ENCODE results near the gene POU6F2. TPM values are rescaled to one million over a fixed set of nuclear protein-coding genes. Genes with fewer than 3 reads are reported as not detected.

The POU6F2 gene
- total RNA-seq, 1 experiment from 2014 or later = 0.27 TPM

DNA sequence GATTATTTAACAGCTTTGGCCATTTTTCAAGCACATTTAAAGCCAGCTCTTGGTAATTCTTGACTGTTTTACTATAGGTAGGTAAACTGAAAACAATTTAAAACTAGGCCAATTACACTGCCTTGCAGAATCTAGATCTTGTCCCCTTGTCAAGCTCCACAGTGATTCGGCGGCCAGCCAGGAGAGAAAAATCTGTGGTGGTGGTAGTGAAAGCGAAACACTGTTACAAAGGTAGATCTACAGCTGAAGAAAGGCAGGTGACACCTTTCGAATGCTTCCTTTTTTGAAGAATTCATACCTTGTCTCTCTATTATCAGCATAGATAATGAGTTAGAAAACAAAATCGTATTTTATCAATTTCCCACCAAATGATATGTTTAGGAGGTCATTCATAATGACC lies 218.3 kb downstream of the POU6F2 start:
- Histone ChIP-seq H3K9ac (ENCODE audit: low read length) (no peak overlapping the region), H3K4me1 (ENCODE audit: control insufficient read depth in 1 of 2, insufficient read depth in 2 of 2, low read length in 2 of 2) (no peaks in the 10 kb centered on the region), H3K9me3 (ENCODE audit: control insufficient read depth in 1 of 2, insufficient read depth in 1 of 2, low read depth in 1 of 2, low read length in 2 of 2) (no peaks in the 10 kb centered on the region), H2AFZ (ENCODE audit: low read depth, low read length, poor library complexity, severe bottlenecking) (no peak overlapping the region), H3K36me3 (ENCODE audit: control insufficient read depth in 1 of 2, insufficient read depth in 2 of 2, low read length in 2 of 2) (no peaks in the 10 kb centered on the region), H3K79me2 (ENCODE audit: insufficient read depth, low read length) (no peaks in the 10 kb centered on the region), H3K27ac (ENCODE audit: low read depth, low read length) (no peak overlapping the region), H3K27me3 (ENCODE audit: insufficient read depth, low read length) (peaks cover 20% of the 10 kb centered on the region; the same call in 1 of the 2 replicates), H3K4me3 (replicated peaks in 1 of 2; ENCODE audit: low read depth in 1 of 2, low read length in 2 of 2) (no peak overlapping the region), H3K4me2 (ENCODE audit: low read length) (no peak overlapping the region), H3K9me2 (ENCODE audit: insufficient read depth) (no peaks in the 10 kb centered on the region), H4K20me1 (ENCODE audit: insufficient read depth) (no peaks in the 10 kb centered on the region)
- intact Hi-C loops (cut with micrococcal nuclease) = no loop called here
- CTCF ChIA-PET = no interaction called here
- POLR2A ChIA-PET = no interaction called here
- no peak for DNase-seq (ENCODE audit: low read depth, low spot score)
- TF ChIP-seq JUND (IDR thresholded peaks at IDR 0.05) (no peak), POLR2AphosphoS5 (IDR thresholded peaks at IDR 0.05; ENCODE audit: low read depth, low read length) (no peak), YY1 (IDR thresholded peaks at IDR 0.05; ENCODE audit: extremely low read depth, insufficient replicate concordance, low read depth, low read length) (no peak), EGR1 (IDR thresholded peaks at IDR 0.05; ENCODE audit: low read depth) (no peak), POLR2A (IDR thresholded peaks at IDR 0.05; ENCODE audit: borderline replicate concordance, extremely low read depth, insufficient read depth, insufficient read length) (no peak), ELF1 (IDR thresholded peaks at IDR 0.05; ENCODE audit: borderline replicate concordance, low read depth) (no peak), RAD21 (IDR thresholded peaks at IDR 0.05; ENCODE audit: low read depth) (no peak), TCF7L2 (IDR thresholded peaks at IDR 0.05; ENCODE audit: borderline replicate concordance, extremely low read depth, insufficient read depth, insufficient read length) (no peak)
- TF ChIP-seq, protein P1, sequence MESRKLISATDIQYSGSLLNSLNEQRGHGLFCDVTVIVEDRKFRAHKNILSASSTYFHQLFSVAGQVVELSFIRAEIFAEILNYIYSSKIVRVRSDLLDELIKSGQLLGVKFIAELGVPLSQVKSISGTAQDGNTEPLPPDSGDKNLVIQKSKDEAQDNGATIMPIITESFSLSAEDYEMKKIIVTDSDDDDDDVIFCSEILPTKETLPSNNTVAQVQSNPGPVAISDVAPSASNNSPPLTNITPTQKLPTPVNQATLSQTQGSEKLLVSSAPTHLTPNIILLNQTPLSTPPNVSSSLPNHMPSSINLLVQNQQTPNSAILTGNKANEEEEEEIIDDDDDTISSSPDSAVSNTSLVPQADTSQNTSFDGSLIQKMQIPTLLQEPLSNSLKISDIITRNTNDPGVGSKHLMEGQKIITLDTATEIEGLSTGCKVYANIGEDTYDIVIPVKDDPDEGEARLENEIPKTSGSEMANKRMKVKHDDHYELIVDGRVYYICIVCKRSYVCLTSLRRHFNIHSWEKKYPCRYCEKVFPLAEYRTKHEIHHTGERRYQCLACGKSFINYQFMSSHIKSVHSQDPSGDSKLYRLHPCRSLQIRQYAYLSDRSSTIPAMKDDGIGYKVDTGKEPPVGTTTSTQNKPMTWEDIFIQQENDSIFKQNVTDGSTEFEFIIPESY (IDR thresholded peaks at IDR 0.05; ENCODE audit: extremely low read depth, insufficient replicate concordance, low read length) = no peak
- TF ChIP-seq, protein P2, sequence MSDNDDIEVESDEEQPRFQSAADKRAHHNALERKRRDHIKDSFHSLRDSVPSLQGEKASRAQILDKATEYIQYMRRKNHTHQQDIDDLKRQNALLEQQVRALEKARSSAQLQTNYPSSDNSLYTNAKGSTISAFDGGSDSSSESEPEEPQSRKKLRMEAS (IDR thresholded peaks at IDR 0.05) = no peak
- no TSS peak for BruUV-seq (replicated peaks)
- ATAC-seq = no peak
- RAD21 ChIA-PET (ENCODE audit: low non-redundant PET in 1 of 2, low total read pairs in 2 of 2, uncharacterized antibody in 2 of 2, unreplicated experiment in 2 of 2) = no interaction called here
